ENCODE data around the gene DEF6.

DNA sequence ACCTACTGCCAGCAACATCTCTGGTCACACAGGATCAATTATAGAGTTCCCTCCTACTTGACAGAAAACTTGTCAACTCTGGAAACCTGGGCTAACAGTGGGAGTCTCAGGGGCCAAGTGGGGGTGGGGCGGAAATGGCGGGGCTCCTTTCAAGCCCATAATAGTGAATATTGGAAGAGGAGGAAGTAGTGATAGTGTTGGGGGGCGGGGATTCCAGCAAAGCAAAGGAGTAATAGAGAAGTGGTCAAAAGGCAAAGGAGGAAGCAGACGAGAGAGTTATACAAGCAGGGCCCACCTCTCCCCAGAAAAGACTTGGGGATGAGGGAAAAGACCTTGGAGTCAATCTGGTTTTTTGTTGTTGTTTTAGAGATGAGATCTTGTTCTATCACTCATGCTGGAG lies 2.1 kb downstream of the DEF6 start:
- no peak for TF ChIP-seq NR3C1 (CRISPR knock-in tag; conservative IDR thresholded peaks at IDR 0.05; ENCODE audit: low read depth)
- no peak for TF ChIP-seq USF2 (CRISPR knock-in tag; IDR thresholded peaks at IDR 0.05)
- TF ChIP-seq, protein P1, sequence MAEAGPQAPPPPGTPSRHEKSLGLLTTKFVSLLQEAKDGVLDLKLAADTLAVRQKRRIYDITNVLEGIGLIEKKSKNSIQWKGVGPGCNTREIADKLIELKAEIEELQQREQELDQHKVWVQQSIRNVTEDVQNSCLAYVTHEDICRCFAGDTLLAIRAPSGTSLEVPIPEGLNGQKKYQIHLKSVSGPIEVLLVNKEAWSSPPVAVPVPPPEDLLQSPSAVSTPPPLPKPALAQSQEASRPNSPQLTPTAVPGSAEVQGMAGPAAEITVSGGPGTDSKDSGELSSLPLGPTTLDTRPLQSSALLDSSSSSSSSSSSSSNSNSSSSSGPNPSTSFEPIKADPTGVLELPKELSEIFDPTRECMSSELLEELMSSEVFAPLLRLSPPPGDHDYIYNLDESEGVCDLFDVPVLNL (CRISPR knock-in tag; IDR thresholded peaks at IDR 0.05; ENCODE audit: borderline replicate concordance, low read depth) = no peak
- TF ChIP-seq NR2C2 (CRISPR knock-in tag; IDR thresholded peaks at IDR 0.05) = no peak
- no peak for TF ChIP-seq E2F1 (CRISPR knock-in tag; IDR thresholded peaks at IDR 0.05)
- TF ChIP-seq, protein P2, sequence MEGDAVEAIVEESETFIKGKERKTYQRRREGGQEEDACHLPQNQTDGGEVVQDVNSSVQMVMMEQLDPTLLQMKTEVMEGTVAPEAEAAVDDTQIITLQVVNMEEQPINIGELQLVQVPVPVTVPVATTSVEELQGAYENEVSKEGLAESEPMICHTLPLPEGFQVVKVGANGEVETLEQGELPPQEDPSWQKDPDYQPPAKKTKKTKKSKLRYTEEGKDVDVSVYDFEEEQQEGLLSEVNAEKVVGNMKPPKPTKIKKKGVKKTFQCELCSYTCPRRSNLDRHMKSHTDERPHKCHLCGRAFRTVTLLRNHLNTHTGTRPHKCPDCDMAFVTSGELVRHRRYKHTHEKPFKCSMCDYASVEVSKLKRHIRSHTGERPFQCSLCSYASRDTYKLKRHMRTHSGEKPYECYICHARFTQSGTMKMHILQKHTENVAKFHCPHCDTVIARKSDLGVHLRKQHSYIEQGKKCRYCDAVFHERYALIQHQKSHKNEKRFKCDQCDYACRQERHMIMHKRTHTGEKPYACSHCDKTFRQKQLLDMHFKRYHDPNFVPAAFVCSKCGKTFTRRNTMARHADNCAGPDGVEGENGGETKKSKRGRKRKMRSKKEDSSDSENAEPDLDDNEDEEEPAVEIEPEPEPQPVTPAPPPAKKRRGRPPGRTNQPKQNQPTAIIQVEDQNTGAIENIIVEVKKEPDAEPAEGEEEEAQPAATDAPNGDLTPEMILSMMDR (IDR thresholded peaks at IDR 0.05) = no peak
- TF ChIP-seq KAT7 (CRISPR knock-in tag; IDR thresholded peaks at IDR 0.05; ENCODE audit: borderline replicate concordance) = no peak
- TF ChIP-seq, protein P3, sequence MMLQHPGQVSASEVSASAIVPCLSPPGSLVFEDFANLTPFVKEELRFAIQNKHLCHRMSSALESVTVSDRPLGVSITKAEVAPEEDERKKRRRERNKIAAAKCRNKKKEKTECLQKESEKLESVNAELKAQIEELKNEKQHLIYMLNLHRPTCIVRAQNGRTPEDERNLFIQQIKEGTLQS (CRISPR knock-in tag; conservative IDR thresholded peaks at IDR 0.05) = no peak
